ENCODE measurements around the gene TAS1R3.

GRCh38 chr1:1359308-1359663 is 28.2 kb downstream of the TAS1R3 start:
- TF ChIP-seq CTCF (IDR thresholded peaks at IDR 0.05 in 2 of 3, conservative IDR thresholded peaks at IDR 0.05 in 1 of 3; ENCODE audit: borderline replicate concordance in 1 of 3, insufficient read depth in 1 of 3, low read depth in 2 of 3, low read length in 2 of 3) (no peak), RAD21 (IDR thresholded peaks at IDR 0.05; ENCODE audit: low read depth) (no peak), SP1 (IDR thresholded peaks at IDR 0.05; ENCODE audit: low read depth) (no peak), POLR2A (IDR thresholded peaks at IDR 0.05; ENCODE audit: borderline replicate concordance, extremely low read depth, insufficient read depth, insufficient read length) (no peak), CEBPB (IDR thresholded peaks at IDR 0.05; ENCODE audit: low read depth) (no peak), ZFX (IDR thresholded peaks at IDR 0.05) (no peak), EZH2 (IDR thresholded peaks at IDR 0.05) (no peak), EZH2phosphoT487 (IDR thresholded peaks at IDR 0.05; ENCODE audit: borderline replicate concordance) (no peak), REST (IDR thresholded peaks at IDR 0.05; ENCODE audit: low read depth) (no peak)

Data from HCT116 (cell line).